GM12878 (cell line): Measurements from ENCODE around the gene TMPRSS3. TPM values are rescaled to one million over a fixed set of nuclear protein-coding genes. Genes with fewer than 3 reads are reported as not detected.

Source experiments
- ATAC-seq: fragments of 200-7000 bp; cut with Tn5 transposase; 3 replicates; pipeline ENCODE4 v1.9.1; 2020; ENCODE audit warnings: mild to moderate bottlenecking, moderate library complexity
- BruUV-seq: library from RNA; stranded (reverse); fragments of 400-500 nt; replicated peaks from 2 replicates; lab custom pipeline; 2021; lab: Mats Ljungman, UMichigan
- CTCF ChIA-PET: fragments of 300-600 bp; sonication (Branson Sonifier 250); formaldehyde crosslinking; extraction: SDS; loops from one replicate; lab custom pipeline; 2021; ENCODE audit warnings: inconsistent platforms; lab: Yijun Ruan, JAX
- POLR2A ChIA-PET: fragments of 350-600 bp; formaldehyde crosslinking; extraction: SDS; loops from one replicate; lab custom pipeline; 2021; ENCODE audit warnings: inconsistent platforms; lab: Charles Lee
- RAD21 ChIA-PET: fragments of 300-600 bp; sonication (Branson Sonifier 250); formaldehyde crosslinking; loops from one replicate; lab custom pipeline; 2023; ENCODE audit warnings: antibody characterized with exemption; ENCODE audit not compliant: unreplicated experiment; lab: Charles Lee
- SMC1A ChIA-PET: fragments of 300-600 bp; sonication (Branson Sonifier 250); formaldehyde crosslinking; loops from one replicate; lab custom pipeline; 2023; ENCODE audit not compliant: unreplicated experiment, uncharacterized antibody; lab: Charles Lee
- DNase-seq: peaks from one replicate; pipeline ENCODE4 v3.0.0-alpha.2; 2011; ENCODE audit warnings: low read depth, low spot score
- FAIRE-seq: peaks from 3 replicates; lab custom pipeline; 2011; peaks lifted over from hg19 to GRCh38; lab: Jason Lieb, UNC
- H2AFZ ChIP-seq: 2 replicates; pipeline ENCODE4 v1.6.0; 2011; ENCODE audit warnings: low read depth, low read length, control low read depth; ENCODE audit not compliant: control insufficient read depth
- H3K27ac ChIP-seq: 2 replicates; pipeline ENCODE4 v1.5.1; 2011; ENCODE audit warnings: control low read depth; ENCODE audit not compliant: control insufficient read depth, insufficient read depth
- H3K27me3 ChIP-seq, 2 experiments: replicated peaks in 1 of 2; 2 replicates each; pipeline versions ENCODE4 v1.6.0 to v1.6.1; 2011; ENCODE audit warnings: low read length in 1 of 2; ENCODE audit not compliant: control insufficient read depth in 2 of 2, insufficient read depth in 2 of 2
- H3K36me3 ChIP-seq, 2 experiments: 2 replicates each; pipeline ENCODE4 v1.5.1; 2011; ENCODE audit warnings: low read length in 1 of 2; ENCODE audit not compliant: control insufficient read depth in 2 of 2, insufficient read depth in 2 of 2
- H3K4me1 ChIP-seq: 2 replicates; pipeline ENCODE4 v1.6.1; 2011; ENCODE audit warnings: mild to moderate bottlenecking, low read length, moderate library complexity, mixed read lengths; ENCODE audit not compliant: control insufficient read depth, insufficient read depth
- H3K4me2 ChIP-seq: 2 replicates; pipeline ENCODE4 v1.6.0; 2011; ENCODE audit warnings: control low read depth; ENCODE audit not compliant: control insufficient read depth, insufficient read depth
- H3K4me3 ChIP-seq: fragments of 200-600 bp; sonication (generic); 2 replicates; pipeline ENCODE4 v1.5.1; 2016
- H3K79me2 ChIP-seq: 2 replicates; pipeline ENCODE4 v1.6.0; 2011; ENCODE audit warnings: low read length; ENCODE audit not compliant: control insufficient read depth, insufficient read depth
- H3K9ac ChIP-seq: 2 replicates; pipeline ENCODE4 v1.8.0; 2011; ENCODE audit warnings: low read length, control low read depth, mixed read lengths; ENCODE audit not compliant: control insufficient read depth, insufficient read depth
- H3K9me3 ChIP-seq: replicated peaks from 3 replicates; pipeline ENCODE4 v1.5.1; 2011; ENCODE audit warnings: mild to moderate bottlenecking, low read length; ENCODE audit not compliant: control insufficient read depth, insufficient read depth
- H4K20me1 ChIP-seq: 2 replicates; pipeline ENCODE4 v1.6.0; 2011; ENCODE audit not compliant: control insufficient read depth, insufficient read depth
- HDGF ChIP-seq: fragments of 450-650 bp; IDR thresholded peaks from 2 replicates; pipeline ENCODE4 v1.6.1; 2016; ENCODE audit warnings: antibody characterized with exemption
- MXI1 ChIP-seq: fragments of 150-350 bp; IDR thresholded peaks from 2 replicates; pipeline ENCODE4 v1.6.1; 2011; ENCODE audit warnings: low read depth, mild to moderate bottlenecking, inconsistent platforms, low read length, improper control_type of control experiment
- NR2F1 ChIP-seq: fragments of 450-650 bp; conservative IDR thresholded peaks from 2 replicates; pipeline ENCODE4 v1.6.1; 2017; ENCODE audit warnings: mild to moderate bottlenecking
- PAX5 ChIP-seq: IDR thresholded peaks from 2 replicates; pipeline ENCODE4 v1.6.1; 2011; ENCODE audit warnings: low read depth, low read length, borderline replicate concordance
- PKNOX1 ChIP-seq: fragments of 450-650 bp; IDR thresholded peaks from 2 replicates; pipeline ENCODE4 v1.6.1; 2016; ENCODE audit warnings: mild to moderate bottlenecking
- WGBS: methylation state at CpG from one replicate; pipeline ENCODE4 v1.1.6; 2016; ENCODE audit warnings: low lambda C conversion rate; ENCODE audit not compliant: insufficient replicate concordance, insufficient coverage; ENCODE audit errors: missing lambda C conversion rate; 5-methylcytosine and 5-hydroxymethylcytosine counted together
- in situ Hi-C: fragments of 300-500 bp; cut with MboI; formaldehyde crosslinking; loops from 9 replicates; pipeline ENCODE4 v1.14.3; 2018; ENCODE audit warnings: mixed read lengths
- intact Hi-C: fragments of 100-400 bp; cut with micrococcal nuclease; formaldehyde crosslinking; loops from one replicate; pipeline ENCODE4 v1.14.2; 2022; ENCODE audit not compliant: unreplicated experiment
- polyA plus RNA-seq, 11 experiments: library from polyadenylated mRNA; depleted of rRNA in 4 of 11; unstranded in 6 of 11; stranded (reverse) in 5 of 11; fragments of >200 nt; fragmentation: Nextera tagmentation in 4 of 11; fragmentation: Illumina TruSeq in 1 of 11; extraction: Ambion mirVana in 4 of 11; extraction: Trizol in 1 of 11; gene quantifications; 1 replicate in 1 of 11; 2 replicates in 10 of 11; pipeline versions ENCODE4 v1.2.1 to v1.2.3, GENCODE V29; 2011 to 2016; ENCODE audit warnings: inconsistent platforms in 2 of 11, missing spikeins in 2 of 11, low read depth in 1 of 11
- total RNA-seq, 4 experiments: library from RNA; depleted of rRNA in 3 of 4; stranded (reverse); fragments of >200 nt in 3 of 4; fragmentation: Illumina TruSeq in 1 of 4; extraction: Trizol in 1 of 4; gene quantifications; 2 replicates each; pipeline versions ENCODE4 v1.2.1 to v1.2.3, GENCODE V29; 2013 to 2021

Gene TMPRSS3
- total and polyA plus RNA-seq, 10 of the 15 experiments (the other 5 are each of a cell fraction or from before 2014, with no cell fraction given) = 0.51 to 1.5 (median 0.82) TPM; not detected in 1

GRCh38 chr21:42349420-42350317 lies 46.2 kb downstream of the TMPRSS3 start (continued):
- no peak for TF ChIP-seq NR2F1

GRCh38 chr21:42348762-42349161 lies 47.1 kb downstream of the TMPRSS3 start:
- Histone ChIP-seq H3K27ac (no peak overlapping the region), H3K4me2 (no peak overlapping the region), H4K20me1 (no peaks in the 10 kb centered on the region), H3K4me1 (no peaks in the 10 kb centered on the region), H3K79me2 (no peaks in the 10 kb centered on the region), H3K9me3 (no peaks in the 10 kb centered on the region; the same call in 2 of the 3 replicates), H3K36me3 (no peaks in the 10 kb centered on the region), H2AFZ (no peak overlapping the region), H3K27me3 (no peaks in the 10 kb centered on the region), H3K9ac (no peak overlapping the region), H3K4me3 (no peak overlapping the region)
- POLR2A ChIA-PET = no interaction called here
- CTCF ChIA-PET = interaction anchor here (1.0 to 1.5 kb wide), 2 partner anchors 90 to 231 kb away, joined by 3 to 4 read pairs; no protein-coding TSS in a partner anchor
- RAD21 ChIA-PET = no interaction called here
- SMC1A ChIA-PET = interaction anchor here (1.3 kb wide), 1 partner anchor 9 kb away, joined by 10 read pairs; no protein-coding TSS in a partner anchor
- no peak for DNase-seq
- intact Hi-C loops (no loop called here), in situ Hi-C loops (no loop called here)
- no peak for ATAC-seq
- TF ChIP-seq PKNOX1 (no peak), PAX5 (no peak), HDGF (no peak), MXI1 (no peak)
- FAIRE-seq = no peak
- BruUV-seq = no TSS peak
- WGBS = 35% methylated on average over 2 of the region's 2 CpGs
